ENCODE data around the gene PPME1.

DNA sequence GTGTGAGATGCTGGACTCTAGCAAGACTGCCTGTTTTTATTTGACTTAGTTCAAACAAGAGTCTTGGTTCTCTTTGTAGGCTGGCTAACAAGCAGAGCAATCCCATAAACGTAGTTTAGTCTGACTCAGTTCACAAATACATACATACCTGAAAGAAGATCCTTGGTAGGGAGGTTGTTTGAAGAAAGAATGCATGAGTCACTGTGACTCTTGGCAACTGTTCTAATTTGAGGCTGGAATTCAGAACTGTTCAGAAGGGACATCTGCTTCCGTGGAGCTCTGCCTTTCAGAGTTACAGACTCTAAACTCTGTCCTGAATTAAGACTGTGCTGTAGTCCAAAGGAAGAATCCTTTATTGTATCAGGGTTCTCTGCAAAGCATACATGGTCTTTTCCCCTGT lies 32.5 kb upstream of the PPME1 start:
- TF ChIP-seq, protein P1, sequence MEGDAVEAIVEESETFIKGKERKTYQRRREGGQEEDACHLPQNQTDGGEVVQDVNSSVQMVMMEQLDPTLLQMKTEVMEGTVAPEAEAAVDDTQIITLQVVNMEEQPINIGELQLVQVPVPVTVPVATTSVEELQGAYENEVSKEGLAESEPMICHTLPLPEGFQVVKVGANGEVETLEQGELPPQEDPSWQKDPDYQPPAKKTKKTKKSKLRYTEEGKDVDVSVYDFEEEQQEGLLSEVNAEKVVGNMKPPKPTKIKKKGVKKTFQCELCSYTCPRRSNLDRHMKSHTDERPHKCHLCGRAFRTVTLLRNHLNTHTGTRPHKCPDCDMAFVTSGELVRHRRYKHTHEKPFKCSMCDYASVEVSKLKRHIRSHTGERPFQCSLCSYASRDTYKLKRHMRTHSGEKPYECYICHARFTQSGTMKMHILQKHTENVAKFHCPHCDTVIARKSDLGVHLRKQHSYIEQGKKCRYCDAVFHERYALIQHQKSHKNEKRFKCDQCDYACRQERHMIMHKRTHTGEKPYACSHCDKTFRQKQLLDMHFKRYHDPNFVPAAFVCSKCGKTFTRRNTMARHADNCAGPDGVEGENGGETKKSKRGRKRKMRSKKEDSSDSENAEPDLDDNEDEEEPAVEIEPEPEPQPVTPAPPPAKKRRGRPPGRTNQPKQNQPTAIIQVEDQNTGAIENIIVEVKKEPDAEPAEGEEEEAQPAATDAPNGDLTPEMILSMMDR (IDR thresholded peaks at IDR 0.05; ENCODE audit: insufficient read depth, low read depth, low read length), result no peak
- no peak for TF ChIP-seq EZH2 (IDR thresholded peaks at IDR 0.05; ENCODE audit: insufficient read depth, low read length)

Measured in astrocyte (in vitro differentiated cells and primary cell).